Epithelial cell of proximal tubule (primary cell): ENCODE results near the gene MGAT4D. TPM values are rescaled to one million over a fixed set of nuclear protein-coding genes. Genes with fewer than 3 reads are reported as not detected.
"Not testable (repeated sequence)": the region's sequence is repeated elsewhere in the genome, so short reads cannot be mapped to it uniquely, and the experiment has no call there.

Experiments
- DNase-seq: peaks from one replicate; pipeline ENCODE4 v3.0.0-alpha.2; 2011; ENCODE audit warnings: low read depth
- H3K4me3 ChIP-seq: 2 replicates; pipeline ENCODE4 v1.5.1; 2011; ENCODE audit warnings: low read depth, mild to moderate bottlenecking, low read length
- CTCF ChIP-seq: conservative IDR thresholded peaks from 2 replicates; pipeline ENCODE4 v1.5.1; 2012; ENCODE audit warnings: low read depth, mild to moderate bottlenecking, low read length
- total RNA-seq: library from RNA; depleted of rRNA; stranded (reverse); fragments of >200 nt; gene quantifications from 2 replicates; pipeline ENCODE4 v1.2.3, GENCODE V29; 2015

The MGAT4D gene
- total RNA-seq: not detected in 2 replicates

GRCh38 chr4:140497747-140498636 is at the start of gene MGAT4D:
Gene MGAT4D (minus strand): TSS chr4:140498293. CDS start chr4:140498222, 71 bp downstream.
- TF ChIP-seq CTCF: no peak
- H3K4me3 ChIP-seq: peak within 1 kb of the TSS; percentile 21
- DNase-seq: no peak

GRCh38 chr4:140533951-140534480 is 35.9 kb upstream of the MGAT4D start:
- TF ChIP-seq CTCF: no peak
- no peak for DNase-seq
- H3K4me3 ChIP-seq: no peak overlapping the region

- no peak for TF ChIP-seq CTCF
- no peak for DNase-seq
- no peak overlapping the region for H3K4me3 ChIP-seq
Measured at GRCh38 chr4:140529434-140529833, 31.3 kb upstream of the MGAT4D start.

GRCh38 chr4:140523857-140524742 is 26.0 kb upstream of the MGAT4D start, which contains the start of gene ELMOD2:
Gene ELMOD2 (plus strand): TSS chr4:140524168. CDS start chr4:140525429, 1,261 bp downstream.
- DNase-seq: peak; percentile 51
- H3K4me3 ChIP-seq: peak within 1 kb of the TSS; percentile 91
- peak; percentile 85 for TF ChIP-seq CTCF

GRCh38 chr4:140523370-140523856 is 25.3 kb upstream of the MGAT4D start:
- no peak for DNase-seq
- no peak for TF ChIP-seq CTCF
- H3K4me3 ChIP-seq: peak overlapping the region; percentile 91

GRCh38 chr4:140515423-140515822 is 17.3 kb upstream of the MGAT4D start:
- no peak for TF ChIP-seq CTCF
- no peak for DNase-seq
- H3K4me3 ChIP-seq: no peak overlapping the region

GRCh38 chr4:140513765-140514164 is 15.7 kb upstream of the MGAT4D start:
- DNase-seq, H3K4me3 ChIP-seq: not testable (repeated sequence)
